Coronary artery (tissue), 2 donors: ENCODE measurements around the gene PLA2G2F.

ENCODE experiments used
- DNase-seq: peaks from one replicate; pipeline ENCODE4 v3.0.0-alpha.2; 2017; ENCODE audit warnings: low spot score
- H3K27ac ChIP-seq, 2 donors: fragments of 200-600 bp; sonication (generic); one replicate each; pipeline ENCODE4 v1.5.1; 2016 to 2019
- H3K4me3 ChIP-seq: fragments of 200-600 bp; sonication (generic); 2 replicates; pipeline ENCODE4 v1.5.1; 2016; ENCODE audit warnings: mild to moderate bottlenecking, moderate library complexity
- TF ChIP-seq, protein P1 (sequence below): fragments of 200-600 bp; sonication (generic); IDR thresholded peaks from one replicate; pipeline ENCODE4 v1.5.1; 2019; ENCODE audit warnings: antibody characterized with exemption

Gene PLA2G2F

DNA sequence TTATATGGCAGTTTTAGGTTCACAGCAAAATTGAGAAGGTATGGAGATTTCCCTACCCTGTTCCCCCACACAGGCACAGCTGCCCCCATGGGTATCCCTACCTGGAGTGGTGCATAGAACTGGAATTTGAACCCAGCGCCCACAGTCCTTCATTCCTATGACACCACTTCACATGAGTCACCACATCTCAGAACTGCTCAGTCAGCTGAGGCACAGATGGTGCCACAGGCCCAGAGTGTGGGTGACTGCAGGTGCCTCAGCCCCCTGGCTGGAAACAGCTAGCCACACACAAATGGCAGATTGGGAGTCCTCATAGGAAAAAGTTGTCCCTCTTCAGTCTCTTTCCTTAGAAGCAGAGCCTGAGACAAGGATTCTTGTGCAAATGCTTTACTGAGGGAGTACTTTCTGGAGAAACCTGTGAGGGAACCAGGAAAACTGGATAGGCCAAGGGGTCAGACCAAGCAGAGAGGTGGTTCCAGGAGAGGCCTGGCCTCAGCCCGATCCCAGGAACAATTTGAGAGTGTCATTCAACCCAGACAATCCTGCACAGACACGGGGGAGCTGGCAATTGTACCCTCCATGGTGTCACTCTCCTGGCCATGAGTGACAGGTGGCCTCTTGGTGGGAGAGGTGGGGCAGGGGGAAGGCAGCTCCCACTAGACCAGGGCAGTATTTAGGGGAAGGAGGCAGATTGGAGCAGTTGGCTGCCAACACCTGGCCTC is 26.7 kb upstream of the PLA2G2F start:
- TF ChIP-seq, protein P1, sequence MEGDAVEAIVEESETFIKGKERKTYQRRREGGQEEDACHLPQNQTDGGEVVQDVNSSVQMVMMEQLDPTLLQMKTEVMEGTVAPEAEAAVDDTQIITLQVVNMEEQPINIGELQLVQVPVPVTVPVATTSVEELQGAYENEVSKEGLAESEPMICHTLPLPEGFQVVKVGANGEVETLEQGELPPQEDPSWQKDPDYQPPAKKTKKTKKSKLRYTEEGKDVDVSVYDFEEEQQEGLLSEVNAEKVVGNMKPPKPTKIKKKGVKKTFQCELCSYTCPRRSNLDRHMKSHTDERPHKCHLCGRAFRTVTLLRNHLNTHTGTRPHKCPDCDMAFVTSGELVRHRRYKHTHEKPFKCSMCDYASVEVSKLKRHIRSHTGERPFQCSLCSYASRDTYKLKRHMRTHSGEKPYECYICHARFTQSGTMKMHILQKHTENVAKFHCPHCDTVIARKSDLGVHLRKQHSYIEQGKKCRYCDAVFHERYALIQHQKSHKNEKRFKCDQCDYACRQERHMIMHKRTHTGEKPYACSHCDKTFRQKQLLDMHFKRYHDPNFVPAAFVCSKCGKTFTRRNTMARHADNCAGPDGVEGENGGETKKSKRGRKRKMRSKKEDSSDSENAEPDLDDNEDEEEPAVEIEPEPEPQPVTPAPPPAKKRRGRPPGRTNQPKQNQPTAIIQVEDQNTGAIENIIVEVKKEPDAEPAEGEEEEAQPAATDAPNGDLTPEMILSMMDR = no peak
- H3K4me3 ChIP-seq = no peak overlapping the region
- DNase-seq = no peak
- H3K27ac ChIP-seq = no peak overlapping the region

DNA sequence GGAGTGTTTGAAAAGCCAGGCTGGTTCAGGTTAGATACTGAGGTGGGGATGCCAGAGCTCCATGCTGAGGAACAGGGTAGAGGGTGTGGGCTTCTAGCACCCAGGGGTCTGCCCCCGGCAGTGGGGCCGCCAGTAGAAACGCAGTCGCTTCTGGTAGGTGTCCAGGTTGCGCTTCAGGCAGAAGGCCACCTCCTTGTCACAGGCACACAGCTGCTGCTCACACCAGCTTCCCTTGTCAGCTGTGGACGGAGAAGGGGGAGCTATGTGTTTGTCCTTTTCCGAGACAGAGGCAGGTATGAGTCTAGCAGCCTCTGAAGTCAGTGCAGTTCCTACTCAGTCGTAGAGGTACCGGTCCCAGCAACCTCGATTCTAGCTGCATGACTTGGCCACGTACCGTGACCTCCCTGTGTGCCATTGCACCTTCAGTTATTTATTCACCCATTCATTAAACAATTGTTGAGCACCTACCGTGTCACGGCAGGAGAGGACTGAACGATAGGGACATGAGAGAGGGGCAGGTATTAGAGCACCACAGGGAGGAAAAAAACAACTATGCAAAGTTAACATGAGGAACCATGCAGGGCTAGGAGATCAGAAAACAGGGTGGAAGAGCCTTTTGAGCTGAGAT is 25.0 kb upstream of the PLA2G2F start:
- H3K27ac ChIP-seq = no peak overlapping the region
- H3K4me3 ChIP-seq = no peak overlapping the region
- TF ChIP-seq, protein P1 = no peak
- DNase-seq = no peak

DNA sequence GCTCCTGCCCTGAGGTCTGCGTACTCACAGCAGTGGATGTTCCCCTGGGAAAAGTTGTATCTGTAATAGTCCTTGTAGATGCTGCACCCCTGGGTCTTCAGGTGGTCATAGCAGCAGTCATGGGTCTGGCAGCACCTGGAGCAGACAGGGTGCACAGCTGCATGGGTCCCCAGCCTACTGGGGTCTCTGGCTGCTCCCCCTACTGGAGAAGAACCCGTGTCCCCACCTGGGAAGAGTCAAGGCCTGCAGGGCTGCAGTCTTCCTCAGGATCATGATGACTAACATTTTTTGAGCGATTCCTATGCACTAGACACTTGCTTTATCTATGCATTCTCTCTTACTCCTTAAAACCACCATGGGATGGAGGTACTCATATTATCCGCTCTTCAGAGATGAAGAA is 23.6 kb upstream of the PLA2G2F start:
- TF ChIP-seq, protein P1 = no peak
- no peak overlapping the region for H3K27ac ChIP-seq
- no peak for DNase-seq
- no peak overlapping the region for H3K4me3 ChIP-seq

DNA sequence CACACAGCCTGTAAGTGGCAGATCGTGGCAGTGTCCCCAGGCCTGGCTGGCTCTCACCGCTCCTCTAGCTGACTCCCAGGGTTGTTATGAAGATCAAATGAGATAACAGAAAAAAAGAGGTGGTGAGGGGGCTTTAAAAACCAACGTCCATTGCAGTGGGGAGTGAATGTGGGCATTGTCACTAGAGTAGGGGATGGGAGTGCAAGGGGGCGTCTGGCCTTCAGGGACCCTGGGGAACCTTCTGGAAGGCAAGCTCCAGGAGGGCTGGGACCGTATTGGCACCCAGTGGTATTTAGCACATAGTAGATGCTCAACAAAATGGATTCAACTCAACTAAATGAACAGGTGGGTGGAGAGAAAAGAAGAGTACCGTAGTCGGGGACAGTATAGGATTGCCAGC is 23.2 kb upstream of the PLA2G2F start:
- TF ChIP-seq, protein P1 = no peak
- Histone ChIP-seq H3K4me3 (no peak overlapping the region), H3K27ac (no peak overlapping the region)
- DNase-seq = no peak

DNA sequence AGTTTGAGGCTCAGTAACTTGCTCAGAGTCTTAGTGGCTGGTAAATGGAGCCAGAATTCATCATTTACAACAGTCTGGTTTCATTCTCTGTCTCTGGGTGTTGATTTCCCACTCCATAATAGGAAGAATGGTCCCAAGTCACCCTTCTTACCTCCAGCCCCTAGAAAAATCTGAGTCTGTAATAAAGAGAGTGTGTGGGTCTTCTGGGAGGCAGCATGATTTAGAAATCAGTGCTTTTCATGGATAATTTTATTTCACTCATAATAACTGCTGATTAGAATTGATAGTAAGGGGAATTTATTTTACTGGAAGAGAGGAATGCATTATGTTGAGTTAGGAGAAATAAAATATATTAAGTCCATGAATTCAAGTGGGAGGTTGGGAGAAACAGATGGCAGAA is 21.9 kb upstream of the PLA2G2F start:
- DNase-seq = no peak
- no peak overlapping the region for H3K27ac ChIP-seq

DNA sequence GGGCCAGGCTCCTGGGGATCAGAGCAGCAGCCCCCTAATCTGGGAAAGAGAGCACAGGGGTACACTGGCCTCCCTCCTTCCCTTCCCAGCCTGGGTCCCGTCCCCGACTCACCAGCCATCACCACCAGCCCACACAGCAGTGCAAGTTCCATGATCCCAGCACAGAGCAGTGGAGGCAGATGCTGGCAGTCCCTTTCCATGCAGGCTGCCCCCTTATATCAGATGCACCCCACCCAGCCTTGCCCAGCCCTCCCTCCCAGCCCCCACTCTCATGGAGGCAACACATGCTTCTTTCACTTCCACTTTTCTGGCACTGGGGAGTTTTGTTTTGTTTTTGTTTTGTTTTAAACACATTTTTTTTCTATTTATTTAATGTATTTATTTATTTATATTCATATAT is 19.8 kb upstream of the PLA2G2F start, which contains the start of gene PLA2G2D:
TSS of gene PLA2G2D (minus strand) at position 190 of the 400 bp plus-strand sequence. CDS start at position 152, 38 bp downstream.
- no peak within 1 kb of the TSS for H3K4me3 ChIP-seq
- TF ChIP-seq, protein P1 = no peak
- H3K27ac ChIP-seq = no peak within 1 kb of the TSS
- no peak for DNase-seq

More for the DNA sequence above, 21.9 kb upstream of the PLA2G2F start:
- no peak overlapping the region for H3K4me3 ChIP-seq
- TF ChIP-seq, protein P1 = no peak

DNA sequence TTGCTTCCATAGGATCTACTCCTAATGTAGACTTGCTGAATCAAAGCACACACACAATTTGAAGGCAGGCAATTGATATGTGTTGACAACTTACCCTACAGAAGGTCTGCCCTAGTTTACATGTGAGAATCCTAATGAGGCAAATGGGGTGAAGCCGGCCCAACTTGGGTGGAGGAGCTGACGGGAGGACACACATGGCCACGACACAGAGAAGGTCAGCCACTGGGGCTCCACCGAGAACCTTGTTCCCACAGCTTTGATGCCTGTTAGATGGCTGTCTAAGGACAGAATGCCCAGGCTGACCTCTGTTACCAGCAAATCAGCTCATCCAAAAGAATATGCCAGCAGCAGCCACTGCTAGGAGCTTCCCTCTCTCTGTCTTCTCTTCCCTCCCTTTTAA is 18.3 kb upstream of the PLA2G2F start:
- TF ChIP-seq, protein P1 = no peak
- no peak overlapping the region for H3K27ac ChIP-seq
- DNase-seq = no peak
- H3K4me3 ChIP-seq = no peak overlapping the region
